IPS-18c (cell line): ENCODE measurements around the gene SCAF1.

Experiments
- H3K4me3 ChIP-seq: 2 replicates; pipeline ENCODE4 v1.7.0; 2013; ENCODE audit warnings: low read depth, mild to moderate bottlenecking, low read length, moderate library complexity; ENCODE audit not compliant: insufficient read depth
- H3K9me3 ChIP-seq: one replicate; pipeline ENCODE4 v1.6.1; 2013; ENCODE audit warnings: mild to moderate bottlenecking, low read length, moderate library complexity; ENCODE audit not compliant: control insufficient read depth, insufficient read depth

SCAF1 gene

GRCh38 chr19:49656456-49657109 is 14.6 kb downstream of the SCAF1 start:
- no peaks in the 10 kb centered on the region for H3K9me3 ChIP-seq
- no peak overlapping the region for H3K4me3 ChIP-seq

GRCh38 chr19:49657493-49658138 is 15.6 kb downstream of the SCAF1 start:
- Histone ChIP-seq H3K9me3 (no peaks in the 10 kb centered on the region), H3K4me3 (no peak overlapping the region)

DNA sequence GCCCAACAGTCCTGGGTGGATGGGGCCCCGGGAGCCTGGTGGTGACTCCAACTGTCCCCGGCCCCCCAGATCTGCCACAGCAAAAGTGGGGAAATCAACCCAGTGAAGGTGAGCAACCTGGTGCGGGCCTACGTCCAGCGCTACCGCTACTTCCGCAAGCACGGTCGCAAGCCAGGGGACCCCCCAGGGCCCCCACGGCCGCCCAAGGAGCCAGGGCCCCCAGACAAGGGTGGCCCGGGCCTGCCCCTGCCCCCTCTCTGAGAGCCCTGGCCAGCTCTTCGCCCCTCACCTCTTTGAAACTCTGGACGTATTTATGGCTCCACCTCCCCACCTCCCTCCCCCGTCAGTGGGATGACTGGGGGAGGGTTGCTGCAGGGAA is 16.1 kb downstream of the SCAF1 start:
- no peaks in the 10 kb centered on the region for H3K9me3 ChIP-seq
- H3K4me3 ChIP-seq, result no peak overlapping the region

GRCh38 chr19:49658566-49659442 is 16.8 kb downstream of the SCAF1 start:
- H3K4me3 ChIP-seq, result no peak overlapping the region
- H3K9me3 ChIP-seq, result no peaks in the 10 kb centered on the region

- Histone ChIP-seq H3K4me3 (no peak overlapping the region), H3K9me3 (no peaks in the 10 kb centered on the region)
These were observed 18.4 kb downstream of the SCAF1 start for GRCh38 chr19:49660338-49660961.

DNA sequence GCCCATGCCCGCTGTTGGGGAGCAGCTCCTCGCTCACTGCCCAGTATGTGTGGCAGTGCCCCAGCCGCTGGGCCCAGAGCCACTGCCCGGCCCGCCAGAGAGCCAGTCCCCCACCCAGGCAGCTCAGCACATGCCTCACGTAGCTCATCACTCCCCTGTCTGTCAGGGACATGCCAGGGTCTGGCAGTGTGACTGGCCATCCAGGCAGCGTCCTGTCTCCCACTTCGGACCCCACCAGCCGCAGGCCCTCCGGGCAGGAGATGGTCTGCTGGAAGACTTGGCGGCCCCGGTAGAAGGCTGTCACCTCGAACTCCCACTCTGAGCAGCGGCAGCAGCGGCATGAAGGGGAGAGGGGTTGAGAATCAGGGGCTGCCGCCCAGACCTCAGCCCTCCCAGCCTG is 20.0 kb downstream of the SCAF1 start:
- H3K9me3 ChIP-seq, result no peaks in the 10 kb centered on the region
- no peak overlapping the region for H3K4me3 ChIP-seq

GRCh38 chr19:49663224-49663623 is 21.2 kb downstream of the SCAF1 start:
- Histone ChIP-seq H3K9me3 (no peaks in the 10 kb centered on the region), H3K4me3 (no peak overlapping the region)

- Histone ChIP-seq H3K4me3 (peak overlapping the region; percentile 83), H3K9me3 (no peaks in the 10 kb centered on the region)
These were observed 22.4 kb downstream of the SCAF1 start for GRCh38 chr19:49664171-49665035.

- Histone ChIP-seq H3K9me3 (no peaks in the 10 kb centered on the region), H3K4me3 (peak overlapping the region; percentile 83)
These were observed 23.0 kb downstream of the SCAF1 start for GRCh38 chr19:49665036-49665350.

GRCh38 chr19:49665351-49666119 is 23.5 kb downstream of the SCAF1 start, which contains the start of the genes BCL2L12 and IRF3:
Gene BCL2L12, plus strand, starts transcription at chr19:49665933. Its CDS starts 760 bp downstream, at chr19:49666693.
Gene IRF3, minus strand, starts transcription at chr19:49665857. Its CDS starts 1,019 bp downstream, at chr19:49664838.
- Histone ChIP-seq H3K9me3 (no peaks in the 10 kb centered on the region), H3K4me3 (peak within 1 kb of the TSS; percentile 83)

DNA sequence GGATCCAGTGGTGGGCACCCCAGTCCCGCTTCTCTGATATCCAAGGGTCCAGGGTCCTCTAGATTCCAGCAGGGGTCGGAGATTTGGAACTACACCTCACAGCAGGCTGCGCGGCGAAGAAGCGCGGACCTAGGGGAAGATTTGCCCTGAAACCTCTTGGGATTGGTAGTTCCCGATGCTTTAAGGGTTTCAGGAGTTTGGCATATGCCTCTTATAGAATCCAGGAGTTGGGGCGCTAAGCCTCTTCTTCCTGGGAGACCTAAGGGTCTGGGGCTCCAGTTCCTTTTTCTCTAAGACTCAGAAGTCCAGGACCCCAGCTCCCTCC is 24.1 kb downstream of the SCAF1 start:
- peak overlapping the region; percentile 83 for H3K4me3 ChIP-seq

DNA sequence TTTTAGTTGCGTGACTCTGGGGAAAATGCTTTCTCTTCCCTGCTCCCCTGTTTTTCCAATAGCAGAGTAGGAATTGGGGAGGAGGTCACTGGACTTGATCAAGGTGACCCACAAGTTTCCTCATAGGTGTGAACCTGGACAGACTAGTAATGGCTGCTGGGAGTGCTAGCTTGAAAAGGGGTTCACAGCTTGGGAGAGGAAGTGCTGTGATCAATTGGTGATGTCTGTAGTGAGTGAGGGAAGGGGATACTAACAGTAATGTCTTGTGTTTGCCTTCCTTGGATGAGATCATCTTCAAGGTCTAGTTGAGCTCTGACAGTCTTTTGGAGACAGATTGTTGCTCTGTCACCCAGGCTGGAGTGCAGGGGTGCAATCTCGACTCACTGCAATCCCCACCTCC is 25.5 kb downstream of the SCAF1 start:
- no peak overlapping the region for H3K4me3 ChIP-seq
- no peaks in the 10 kb centered on the region for H3K9me3 ChIP-seq

More for the DNA sequence above, 24.1 kb downstream of the SCAF1 start:
- no peaks in the 10 kb centered on the region for H3K9me3 ChIP-seq

DNA sequence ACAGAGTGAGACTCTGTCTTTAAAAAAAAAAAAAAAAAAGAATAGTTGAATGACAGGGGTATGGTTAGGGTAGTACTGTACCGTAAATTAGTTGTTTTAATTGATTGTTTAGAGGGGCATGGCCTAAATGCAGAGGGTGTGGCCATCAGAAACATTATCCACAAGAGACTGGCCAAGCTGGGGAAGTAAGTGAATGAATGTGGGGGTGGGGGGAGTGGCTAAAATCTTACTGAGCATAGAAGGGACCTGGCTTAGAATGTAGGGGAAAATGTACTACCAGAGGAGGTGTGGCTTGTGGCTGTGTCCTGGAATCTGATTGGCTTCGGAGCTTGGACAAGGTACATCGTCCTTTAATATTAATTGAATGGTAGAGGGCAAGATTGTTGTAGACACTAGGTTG is 27.5 kb downstream of the SCAF1 start:
- no peaks in the 10 kb centered on the region for H3K9me3 ChIP-seq
- no peak overlapping the region for H3K4me3 ChIP-seq

GRCh38 chr19:49672131-49672919 is 30.3 kb downstream of the SCAF1 start:
- Histone ChIP-seq H3K9me3 (peaks cover 1% of the 10 kb centered on the region), H3K4me3 (no peak overlapping the region; the same call in 1 of the 2 replicates)

DNA sequence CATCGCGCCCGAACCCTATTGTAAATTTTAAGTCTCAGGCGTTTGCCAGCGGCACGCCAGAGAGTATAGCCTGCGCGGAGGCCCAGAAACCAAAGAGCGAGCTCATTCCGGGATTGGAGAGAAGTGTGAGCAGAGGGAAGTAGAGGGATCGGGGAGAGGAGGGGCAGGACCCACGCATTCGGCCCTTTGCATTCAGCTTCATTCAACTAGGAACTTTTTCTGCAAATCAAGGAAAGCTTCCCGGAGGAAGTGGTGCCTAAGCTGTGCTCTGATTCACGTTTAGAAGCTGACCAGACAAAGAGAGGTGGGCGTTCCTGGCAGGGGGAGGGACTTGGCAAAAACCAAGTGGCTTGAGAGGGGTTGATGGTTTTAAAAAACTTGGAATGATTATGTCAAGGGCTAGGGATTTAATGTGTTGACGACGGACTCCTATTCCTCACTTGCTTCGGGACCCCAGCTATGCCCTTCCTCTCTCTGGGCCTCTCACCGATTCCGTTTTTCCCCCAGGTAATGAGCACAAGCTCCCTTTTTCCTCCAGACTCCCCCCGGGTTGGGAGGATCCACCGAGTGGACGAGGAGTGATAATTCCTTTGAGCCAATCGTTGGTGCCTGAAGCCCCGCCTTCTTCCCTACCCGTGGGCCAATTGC is 34.3 kb downstream of the SCAF1 start:
- peak overlapping the region; percentile 65; the same call in 1 of the 2 replicates for H3K4me3 ChIP-seq

More for the DNA sequence above, 34.3 kb downstream of the SCAF1 start:
- peaks cover 2% of the 10 kb centered on the region for H3K9me3 ChIP-seq
